ENCODE data around the gene KCTD8. TPM values are rescaled to one million over a fixed set of nuclear protein-coding genes. Genes with fewer than 3 reads are reported as not detected.

Gene KCTD8
- total RNA-seq (not detected), total RNA-seq (0 to 0.20 (median 0) reads per million in 172 experiments)
- polyA plus RNA-seq (2013, experiment 1 of 2): not detected
- 0.01 TPM for polyA plus RNA-seq (2013, experiment 2 of 2)

DNA sequence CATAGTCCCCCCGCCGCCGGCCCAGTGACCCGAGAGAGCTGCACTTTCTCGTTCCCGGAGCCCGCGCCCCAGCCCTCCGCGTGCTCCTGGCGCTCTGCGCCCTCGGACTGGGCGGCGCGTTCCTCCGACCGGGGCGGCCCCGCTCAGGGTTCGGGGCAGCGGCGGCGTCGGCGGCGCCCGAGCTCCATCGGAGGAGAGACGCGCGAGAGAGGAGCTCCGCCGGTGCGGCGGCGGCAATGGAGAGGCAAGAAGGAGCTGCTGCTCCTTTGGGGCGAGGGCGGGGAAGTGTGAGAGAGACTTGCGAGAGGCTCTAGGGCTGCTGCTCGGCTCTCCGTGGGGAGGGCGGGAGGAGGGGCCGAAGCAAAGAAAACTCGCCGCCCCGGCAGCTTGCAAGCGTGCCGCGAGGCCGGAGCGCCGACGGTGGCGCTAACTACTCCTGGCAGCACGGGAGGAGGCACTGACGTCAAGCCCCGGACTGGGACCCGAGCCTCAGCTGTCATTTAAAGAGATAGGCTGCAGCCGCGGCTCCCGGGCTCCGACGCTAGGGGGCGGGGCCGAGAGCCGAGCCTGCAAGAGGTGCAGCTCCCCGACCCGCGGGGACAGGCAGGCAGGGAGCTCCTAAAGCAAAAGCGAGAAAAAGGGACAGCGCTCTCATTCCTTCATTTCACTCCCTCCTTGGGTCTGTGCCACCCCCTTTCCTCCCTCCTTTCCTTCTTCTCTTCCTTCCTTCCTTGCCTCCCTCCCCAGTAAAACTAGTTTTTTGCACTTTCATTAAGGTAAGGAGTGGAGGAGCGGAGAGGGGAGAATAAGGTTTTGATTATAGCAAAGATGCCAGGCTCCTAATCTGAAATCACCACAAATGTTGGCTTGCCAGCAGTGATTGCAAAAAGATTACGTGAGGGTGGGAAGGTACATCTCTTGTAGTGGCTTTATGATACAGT is at the start of gene KCTD8:
Gene KCTD8 (minus strand): TSS at position 289 of the 941 bp plus-strand sequence.
- POLR2A ChIA-PET: no interaction called here
- ATAC-seq (ENCODE audit: poor library complexity) (peak; percentile 51), DNase-seq (peak in 10 of 14 experiments; percentile 1 to 54 (median 22))
- H3K4me1 Mint-ChIP-seq (ENCODE audit: low read depth): peaks cover 5% of the 10 kb centered on the region
- Histone ChIP-seq H3K4me3 (ENCODE audit: low read length) (peak within 1 kb of the TSS; percentile 34), H3K4me1 (ENCODE audit: insufficient read depth, low read length) (peaks cover 14% of the 10 kb centered on the region), H3K27ac (ENCODE audit: low read depth in 1 of 2, low read length in 2 of 2) (no peak within 1 kb of the TSS), H3K36me3 (ENCODE audit: insufficient read depth, low read length) (no peaks in the 10 kb centered on the region), H3K9me3 (ENCODE audit: control insufficient read depth in 1 of 2, insufficient read depth in 1 of 2, low read length in 2 of 2) (peaks cover 0 to 22% of the 10 kb centered on the region in 2 experiments), H3K27me3 (ENCODE audit: control insufficient read depth in 1 of 2, insufficient read depth in 2 of 2, low read length in 2 of 2) (peaks cover 28 to 54% of the 10 kb centered on the region in 2 experiments)
- intact Hi-C loops (cut with DNase I, micrococcal nuclease): no loop called here
- no peak within 1 kb of the TSS for H3K27ac Mint-ChIP-seq
- TF ChIP-seq, protein P1, sequence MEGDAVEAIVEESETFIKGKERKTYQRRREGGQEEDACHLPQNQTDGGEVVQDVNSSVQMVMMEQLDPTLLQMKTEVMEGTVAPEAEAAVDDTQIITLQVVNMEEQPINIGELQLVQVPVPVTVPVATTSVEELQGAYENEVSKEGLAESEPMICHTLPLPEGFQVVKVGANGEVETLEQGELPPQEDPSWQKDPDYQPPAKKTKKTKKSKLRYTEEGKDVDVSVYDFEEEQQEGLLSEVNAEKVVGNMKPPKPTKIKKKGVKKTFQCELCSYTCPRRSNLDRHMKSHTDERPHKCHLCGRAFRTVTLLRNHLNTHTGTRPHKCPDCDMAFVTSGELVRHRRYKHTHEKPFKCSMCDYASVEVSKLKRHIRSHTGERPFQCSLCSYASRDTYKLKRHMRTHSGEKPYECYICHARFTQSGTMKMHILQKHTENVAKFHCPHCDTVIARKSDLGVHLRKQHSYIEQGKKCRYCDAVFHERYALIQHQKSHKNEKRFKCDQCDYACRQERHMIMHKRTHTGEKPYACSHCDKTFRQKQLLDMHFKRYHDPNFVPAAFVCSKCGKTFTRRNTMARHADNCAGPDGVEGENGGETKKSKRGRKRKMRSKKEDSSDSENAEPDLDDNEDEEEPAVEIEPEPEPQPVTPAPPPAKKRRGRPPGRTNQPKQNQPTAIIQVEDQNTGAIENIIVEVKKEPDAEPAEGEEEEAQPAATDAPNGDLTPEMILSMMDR (IDR thresholded peaks at IDR 0.05): no peak
- CTCF ChIA-PET: no interaction called here
- peak within 1 kb of the TSS; percentile 83 for H3K4me3 Mint-ChIP-seq
- H3K36me3 Mint-ChIP-seq (ENCODE audit: low read depth): no peaks in the 10 kb centered on the region
- H3K27me3 Mint-ChIP-seq: peaks cover 72% of the 10 kb centered on the region
- H3K9me3 Mint-ChIP-seq: no peaks in the 10 kb centered on the region

DNA sequence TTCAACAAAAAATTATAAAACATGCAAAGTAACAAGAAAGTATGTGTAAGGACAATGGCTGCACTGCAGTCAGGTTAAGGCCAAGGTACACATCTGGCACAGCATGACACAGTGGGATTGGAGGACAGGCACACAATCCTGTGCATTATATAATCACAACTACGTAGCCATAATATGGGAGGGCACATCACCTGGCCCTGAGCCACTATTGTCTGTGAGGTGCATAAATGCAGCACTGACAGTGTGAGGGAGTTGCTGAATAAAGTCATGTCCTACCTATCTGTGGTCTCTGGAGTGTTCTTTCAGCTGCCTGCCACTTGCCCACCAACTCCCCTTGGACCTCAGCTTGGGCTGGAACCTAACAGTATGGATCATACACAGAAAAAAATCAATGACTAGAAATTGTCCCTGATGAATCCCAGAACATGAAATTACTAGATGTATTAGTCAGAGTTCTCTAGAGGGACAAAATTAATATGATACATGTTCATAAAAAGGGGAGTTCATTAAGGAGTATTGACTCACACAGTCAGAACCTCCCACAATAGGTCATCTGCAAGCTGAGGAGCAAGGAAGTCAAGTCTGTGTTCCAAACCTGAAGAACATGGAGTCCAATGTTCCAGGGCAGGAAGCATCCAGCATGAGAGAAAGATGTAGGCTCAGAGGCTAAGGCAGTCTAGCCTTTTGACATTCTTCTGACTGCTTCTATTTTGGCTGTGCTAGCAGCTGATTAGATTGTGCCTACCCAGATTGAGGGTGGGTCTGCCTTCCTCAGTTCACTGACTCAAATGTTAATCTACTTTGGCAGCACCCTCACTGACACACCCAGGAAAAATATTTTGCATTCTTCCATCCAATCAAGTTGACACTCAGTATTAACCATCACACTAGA is 46.4 kb upstream of the KCTD8 start:
- ATAC-seq (ENCODE audit: poor library complexity): no peak
- Histone ChIP-seq H3K4me1 (ENCODE audit: insufficient read depth, low read length) (no peaks in the 10 kb centered on the region), H3K27me3 (ENCODE audit: control insufficient read depth in 1 of 2, insufficient read depth in 2 of 2, low read length in 2 of 2) (no peaks in the 10 kb centered on the region), H3K9me3 (ENCODE audit: control insufficient read depth in 1 of 2, insufficient read depth in 1 of 2, low read length in 2 of 2) (no peaks in the 10 kb centered on the region), H3K27ac (ENCODE audit: low read depth in 1 of 2, low read length in 2 of 2) (no peak overlapping the region), H3K36me3 (ENCODE audit: insufficient read depth, low read length) (no peaks in the 10 kb centered on the region), H3K4me3 (ENCODE audit: low read length) (no peak overlapping the region)
- Mint-ChIP-seq H3K36me3 (ENCODE audit: low read depth) (no peaks in the 10 kb centered on the region), H3K4me3 (no peak overlapping the region), H3K27me3 (no peaks in the 10 kb centered on the region), H3K4me1 (ENCODE audit: low read depth) (no peaks in the 10 kb centered on the region), H3K27ac (no peak overlapping the region), H3K9me3 (no peaks in the 10 kb centered on the region)
- ChIA-PET CTCF (no interaction called here), POLR2A (no interaction called here)
- no peak for DNase-seq
- intact Hi-C loops (cut with DNase I, micrococcal nuclease): no loop called here
- TF ChIP-seq, protein P1 (IDR thresholded peaks at IDR 0.05): no peak

DNA sequence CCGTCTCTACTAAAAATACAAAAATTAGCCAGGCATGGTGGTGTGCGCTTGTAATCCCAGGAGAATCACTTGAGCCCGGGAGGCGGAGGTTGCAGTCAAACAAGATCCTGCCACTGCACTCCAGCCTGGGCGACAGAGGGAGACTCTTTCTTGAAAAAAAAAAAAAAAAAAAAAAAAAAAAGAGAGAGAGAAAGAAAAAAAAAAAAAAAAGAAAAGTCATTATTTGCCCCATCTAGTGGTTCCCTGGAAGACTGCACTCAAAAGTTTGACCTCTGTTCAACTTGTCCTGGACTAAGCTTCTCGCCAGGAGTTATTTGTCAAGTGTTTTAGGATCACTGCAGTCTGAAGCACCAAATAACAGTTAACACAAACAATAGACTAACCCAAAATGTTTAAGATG is 45.3 kb upstream of the KCTD8 start:
- Histone ChIP-seq H3K4me1 (ENCODE audit: insufficient read depth, low read length) (no peaks in the 10 kb centered on the region), H3K36me3 (ENCODE audit: insufficient read depth, low read length) (no peaks in the 10 kb centered on the region), H3K27me3 (ENCODE audit: control insufficient read depth in 1 of 2, insufficient read depth in 2 of 2, low read length in 2 of 2) (no peaks in the 10 kb centered on the region), H3K27ac (ENCODE audit: low read depth in 1 of 2, low read length in 2 of 2) (no peak overlapping the region), H3K4me3 (ENCODE audit: low read length) (no peak overlapping the region), H3K9me3 (ENCODE audit: control insufficient read depth in 1 of 2, insufficient read depth in 1 of 2, low read length in 2 of 2) (no peaks in the 10 kb centered on the region)
- no peaks in the 10 kb centered on the region for H3K27me3 Mint-ChIP-seq
- no peaks in the 10 kb centered on the region for H3K36me3 Mint-ChIP-seq (ENCODE audit: low read depth)
- DNase-seq (no peak), ATAC-seq (ENCODE audit: poor library complexity) (no peak)
- CTCF ChIA-PET: no interaction called here
- H3K9me3 Mint-ChIP-seq: no peaks in the 10 kb centered on the region
- H3K4me1 Mint-ChIP-seq (ENCODE audit: low read depth): no peaks in the 10 kb centered on the region
- TF ChIP-seq, protein P1 (IDR thresholded peaks at IDR 0.05): no peak
- no peak overlapping the region for H3K27ac Mint-ChIP-seq
- POLR2A ChIA-PET: no interaction called here
- intact Hi-C loops (cut with DNase I, micrococcal nuclease): no loop called here
- H3K4me3 Mint-ChIP-seq: no peak overlapping the region
